ENCODE measurements around the gene RNF175. TPM values are rescaled to one million over a fixed set of nuclear protein-coding genes. Genes with fewer than 3 reads are reported as not detected.

Gene RNF175
- total RNA-seq, 4 donors from 2014 or later, result not detected

DNA sequence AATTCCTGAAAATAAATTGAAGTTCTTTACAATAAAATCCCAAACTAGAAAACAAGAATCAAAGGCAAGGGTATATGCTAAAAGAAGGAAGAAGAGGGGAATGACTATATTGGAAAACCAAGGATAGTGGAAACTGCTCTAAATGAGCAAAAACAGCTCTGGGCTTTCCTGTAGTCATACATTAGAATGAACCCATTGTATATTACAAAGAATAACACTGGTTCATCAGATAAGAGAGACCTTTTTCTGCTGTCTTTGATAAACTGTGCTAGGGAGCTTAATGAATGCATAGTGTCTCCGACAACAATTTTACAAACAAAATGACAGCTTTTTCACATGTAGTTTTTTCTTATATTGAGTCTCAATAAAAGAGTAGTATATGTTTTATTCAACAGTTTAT, 49.1 kb downstream of the RNF175 start:
- TF ChIP-seq, protein P1, sequence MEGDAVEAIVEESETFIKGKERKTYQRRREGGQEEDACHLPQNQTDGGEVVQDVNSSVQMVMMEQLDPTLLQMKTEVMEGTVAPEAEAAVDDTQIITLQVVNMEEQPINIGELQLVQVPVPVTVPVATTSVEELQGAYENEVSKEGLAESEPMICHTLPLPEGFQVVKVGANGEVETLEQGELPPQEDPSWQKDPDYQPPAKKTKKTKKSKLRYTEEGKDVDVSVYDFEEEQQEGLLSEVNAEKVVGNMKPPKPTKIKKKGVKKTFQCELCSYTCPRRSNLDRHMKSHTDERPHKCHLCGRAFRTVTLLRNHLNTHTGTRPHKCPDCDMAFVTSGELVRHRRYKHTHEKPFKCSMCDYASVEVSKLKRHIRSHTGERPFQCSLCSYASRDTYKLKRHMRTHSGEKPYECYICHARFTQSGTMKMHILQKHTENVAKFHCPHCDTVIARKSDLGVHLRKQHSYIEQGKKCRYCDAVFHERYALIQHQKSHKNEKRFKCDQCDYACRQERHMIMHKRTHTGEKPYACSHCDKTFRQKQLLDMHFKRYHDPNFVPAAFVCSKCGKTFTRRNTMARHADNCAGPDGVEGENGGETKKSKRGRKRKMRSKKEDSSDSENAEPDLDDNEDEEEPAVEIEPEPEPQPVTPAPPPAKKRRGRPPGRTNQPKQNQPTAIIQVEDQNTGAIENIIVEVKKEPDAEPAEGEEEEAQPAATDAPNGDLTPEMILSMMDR (IDR thresholded peaks at IDR 0.05; ENCODE audit: low read depth), result no peak

DNA sequence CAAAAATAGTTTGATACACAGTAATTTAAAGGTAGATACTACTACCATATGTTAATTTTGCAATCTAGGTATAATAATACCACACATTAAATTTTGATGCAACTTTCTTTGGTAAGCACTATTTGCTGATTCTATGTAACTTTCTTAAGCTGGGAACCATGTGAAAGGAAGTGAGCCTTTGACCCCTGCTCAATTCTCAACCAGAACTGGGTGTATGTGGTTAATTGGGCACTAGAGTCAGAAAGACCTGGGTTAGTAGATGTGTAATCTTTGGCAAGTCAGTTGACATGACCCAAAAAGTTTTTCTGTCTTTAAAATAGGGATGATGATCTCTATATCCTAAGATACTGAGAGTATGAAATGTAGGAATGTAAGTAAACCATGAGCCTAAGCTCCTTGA, 53.3 kb downstream of the RNF175 start:
- TF ChIP-seq, protein P1 (IDR thresholded peaks at IDR 0.05; ENCODE audit: low read depth), result no peak

DNA sequence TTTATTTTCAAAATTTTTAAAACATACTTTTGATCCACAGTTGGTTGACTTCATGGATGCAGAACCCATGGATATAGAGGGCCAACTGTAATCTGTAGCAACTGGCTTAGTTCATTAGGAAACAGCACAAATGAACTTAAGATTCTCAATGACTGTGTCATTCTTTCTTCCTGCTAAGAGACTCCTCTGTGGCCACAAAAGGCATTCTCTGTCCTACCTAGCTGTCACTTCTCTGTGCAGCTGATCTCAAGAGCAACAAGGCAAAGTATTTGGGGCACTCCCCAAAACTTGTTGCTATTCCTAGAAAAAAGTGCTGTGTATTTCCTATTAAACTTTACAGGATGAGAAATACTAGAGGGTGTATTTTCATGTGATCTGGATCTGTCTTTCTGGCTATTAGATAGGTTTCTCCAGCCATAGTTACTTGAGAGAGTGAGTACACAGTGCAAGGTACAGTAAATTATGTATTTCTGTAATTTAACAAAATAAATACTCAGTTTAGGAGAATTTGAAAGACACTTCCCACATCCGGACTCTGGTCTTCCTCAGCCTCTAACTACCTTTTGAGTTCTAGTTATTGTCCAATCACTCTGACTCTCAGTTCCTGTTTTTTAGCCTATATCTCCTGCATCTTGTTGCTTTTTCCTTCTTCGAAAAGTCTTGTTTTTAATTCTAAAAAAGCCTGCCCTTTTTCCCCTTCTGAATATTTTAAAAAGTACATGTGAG, 53.9 kb downstream of the RNF175 start:
- TF ChIP-seq, protein P1 (IDR thresholded peaks at IDR 0.05; ENCODE audit: low read depth), result no peak

DNA sequence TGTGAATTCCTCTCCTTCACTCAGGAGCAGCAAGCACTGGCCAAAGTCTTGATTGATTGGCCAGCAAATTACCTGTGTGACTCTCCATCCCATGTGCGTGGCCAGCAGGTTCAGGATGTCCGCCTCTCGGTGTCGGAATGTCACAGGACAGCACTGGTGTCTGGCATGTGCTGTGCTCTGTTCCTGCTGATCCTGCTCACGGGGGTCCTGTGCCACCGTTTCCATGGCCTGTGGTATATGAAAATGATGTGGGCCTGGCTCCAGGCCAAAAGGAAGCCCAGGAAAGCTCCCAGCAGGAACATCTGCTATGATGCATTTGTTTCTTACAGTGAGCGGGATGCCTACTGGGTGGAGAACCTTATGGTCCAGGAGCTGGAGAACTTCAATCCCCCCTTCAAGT, 55.3 kb downstream of the RNF175 start:
- TF ChIP-seq, protein P1 (IDR thresholded peaks at IDR 0.05; ENCODE audit: low read depth), result no peak

DNA sequence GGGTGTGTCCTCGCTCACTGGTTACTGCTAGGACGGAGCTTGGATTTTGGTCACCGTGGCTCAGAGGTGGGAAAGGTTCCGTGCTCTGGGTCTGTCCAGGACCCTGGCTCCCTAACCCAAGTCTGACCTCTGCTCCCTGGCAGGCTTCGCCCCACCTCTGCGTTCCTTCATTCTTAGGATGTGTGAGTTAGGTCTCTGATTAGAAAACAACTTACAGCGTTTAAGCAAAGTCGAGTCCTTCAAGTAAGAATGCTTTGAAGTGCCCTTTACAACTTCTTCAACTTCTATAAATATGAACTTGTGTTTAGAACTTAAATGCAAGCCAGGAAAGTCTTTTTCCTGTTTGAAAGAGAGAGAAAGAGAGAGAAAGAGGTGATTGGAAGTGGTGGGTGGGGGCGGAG, 74.9 kb downstream of the RNF175 start:
- TF ChIP-seq, protein P1 (IDR thresholded peaks at IDR 0.05; ENCODE audit: low read depth), result no peak

DNA sequence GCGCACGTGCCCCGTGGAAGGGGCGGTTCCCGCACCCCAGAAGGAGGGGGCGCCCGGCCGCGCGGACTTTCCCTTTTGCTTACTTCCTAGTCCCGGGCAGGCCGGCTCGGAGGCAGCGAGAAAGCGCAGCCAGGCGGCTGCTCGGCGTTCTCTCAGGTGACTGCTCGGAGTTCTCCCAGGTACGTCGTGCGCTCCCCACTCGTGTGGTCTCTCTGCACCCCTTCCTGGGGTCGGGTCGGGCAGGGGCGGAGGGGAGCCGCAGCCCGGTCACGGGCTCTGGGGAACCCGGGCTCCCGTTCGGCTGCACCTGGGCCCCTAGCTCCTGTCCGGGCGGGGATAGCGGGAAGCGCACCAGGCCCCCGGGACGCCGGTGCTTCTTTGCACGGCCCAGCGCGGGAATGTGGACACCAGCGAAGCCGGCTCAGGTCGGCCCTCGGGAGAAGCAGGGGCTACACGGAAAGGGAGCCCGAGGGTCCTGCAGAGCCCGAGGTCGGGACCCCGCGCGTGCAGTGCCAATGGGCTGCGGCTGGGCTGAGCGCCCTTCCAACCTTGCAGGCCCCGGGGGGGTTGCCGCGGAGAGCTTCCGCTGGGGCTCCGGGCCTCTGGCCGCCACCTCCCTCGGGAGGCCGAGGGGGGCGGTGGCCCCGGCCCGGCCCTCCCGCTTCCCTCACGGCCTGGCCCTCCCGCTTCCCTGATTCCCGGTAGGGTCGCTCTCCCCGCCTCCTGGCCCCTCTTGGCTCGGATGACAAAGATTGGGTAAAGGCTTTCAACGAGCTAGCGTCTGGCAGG, 75.4 kb downstream of the RNF175 start, which contains the start of gene TLR2:
Gene TLR2 (plus strand): TSS at position 99 of the 789 bp plus-strand sequence. CDS start 18,628 bp downstream, outside the sequence.
- TF ChIP-seq, protein P1 (IDR thresholded peaks at IDR 0.05; ENCODE audit: low read depth), result no peak

DNA sequence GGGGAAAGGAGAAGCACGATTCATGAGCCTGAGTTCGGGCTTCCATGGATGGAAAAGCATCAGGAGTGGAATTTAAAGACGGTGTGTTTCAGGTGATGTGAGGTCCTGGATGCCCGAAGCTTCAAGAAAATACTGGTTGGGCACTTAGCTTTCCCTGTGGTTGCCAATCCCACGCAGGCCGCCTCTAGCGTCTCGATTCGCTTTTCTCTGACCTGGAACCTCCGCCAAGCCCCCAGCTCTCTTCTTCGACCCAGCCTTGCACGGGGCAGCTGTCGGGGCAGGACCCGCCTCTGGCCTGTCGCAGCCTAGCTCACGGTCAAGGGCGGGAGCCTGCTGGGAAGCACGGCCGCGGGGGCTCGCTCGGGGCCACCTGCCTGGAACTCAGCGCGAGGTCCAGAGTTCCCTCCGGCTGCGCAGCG, 76.1 kb downstream of the RNF175 start:
- TF ChIP-seq, protein P1 (IDR thresholded peaks at IDR 0.05; ENCODE audit: low read depth), result no peak
